ENCODE results near the gene AKNAD1.
"Not testable (repeated sequence)": the region's sequence is repeated elsewhere in the genome, so short reads cannot be mapped to it uniquely, and the experiment has no call there.

Gene AKNAD1

GRCh38 chr1:108829498-108829916 lies 27.4 kb downstream of the AKNAD1 start:
- no peak for DNase-seq

- DNase-seq = peak; percentile 70
These were observed 28.6 kb downstream of the AKNAD1 start for GRCh38 chr1:108828074-108828961.

GRCh38 chr1:108826081-108826635 lies 30.7 kb downstream of the AKNAD1 start:
- peak; percentile 33 for DNase-seq

- DNase-seq = no peak
These were observed 32.8 kb downstream of the AKNAD1 start for GRCh38 chr1:108824051-108824450.

- DNase-seq = no peak
These were observed 33.3 kb downstream of the AKNAD1 start for GRCh38 chr1:108823632-108824031.

GRCh38 chr1:108819878-108820277 lies 37.0 kb downstream of the AKNAD1 start:
- no peak for DNase-seq

- no peak for DNase-seq
These were observed 39.1 kb downstream of the AKNAD1 start for GRCh38 chr1:108817811-108818210.

GRCh38 chr1:108817016-108817415 lies 39.9 kb downstream of the AKNAD1 start:
- no peak for DNase-seq

GRCh38 chr1:108816049-108816893 lies 40.6 kb downstream of the AKNAD1 start:
- no peak for DNase-seq

- DNase-seq = no peak
These were observed 41.3 kb downstream of the AKNAD1 start for GRCh38 chr1:108815566-108815965.

- DNase-seq = no peak
These were observed 42.4 kb downstream of the AKNAD1 start for GRCh38 chr1:108814343-108815125.

- no peak for DNase-seq
These were observed 43.6 kb downstream of the AKNAD1 start for GRCh38 chr1:108813326-108813725.

- DNase-seq = no peak
These were observed 45.3 kb downstream of the AKNAD1 start for GRCh38 chr1:108811611-108812010.

GRCh38 chr1:108808438-108808837 lies 48.5 kb downstream of the AKNAD1 start:
- no peak for DNase-seq

GRCh38 chr1:108803548-108803947 lies 53.3 kb downstream of the AKNAD1 start:
- DNase-seq = no peak

GRCh38 chr1:108801101-108801500 lies 55.8 kb downstream of the AKNAD1 start:
- DNase-seq = no peak

GRCh38 chr1:108799001-108799400 lies 57.9 kb downstream of the AKNAD1 start:
- no peak for DNase-seq

- no peak for DNase-seq
These were observed 64.5 kb downstream of the AKNAD1 start for GRCh38 chr1:108792420-108792819.

- no peak for DNase-seq
These were observed 65.1 kb downstream of the AKNAD1 start for GRCh38 chr1:108791790-108792189.

GRCh38 chr1:108785880-108786279 lies 71.0 kb downstream of the AKNAD1 start:
- DNase-seq = no peak

- no peak for DNase-seq
These were observed 71.6 kb downstream of the AKNAD1 start for GRCh38 chr1:108785264-108785663.

GRCh38 chr1:108781575-108781944 lies 75.3 kb downstream of the AKNAD1 start:
- not testable (repeated sequence) for DNase-seq
